Activated CD4-positive, alpha-beta T cell treated with anti-CD3 and anti-CD28 coated beads, Interleukin-2, amount 50 U/mL, for 4 hours (primary cell): ENCODE measurements around the gene NR2F1-AS1.

Experiments used
- DNase-seq, 2 experiments: peaks; one replicate each; pipeline ENCODE4 v3.0.0-alpha.2; 2020

NR2F1-AS1 gene

DNA sequence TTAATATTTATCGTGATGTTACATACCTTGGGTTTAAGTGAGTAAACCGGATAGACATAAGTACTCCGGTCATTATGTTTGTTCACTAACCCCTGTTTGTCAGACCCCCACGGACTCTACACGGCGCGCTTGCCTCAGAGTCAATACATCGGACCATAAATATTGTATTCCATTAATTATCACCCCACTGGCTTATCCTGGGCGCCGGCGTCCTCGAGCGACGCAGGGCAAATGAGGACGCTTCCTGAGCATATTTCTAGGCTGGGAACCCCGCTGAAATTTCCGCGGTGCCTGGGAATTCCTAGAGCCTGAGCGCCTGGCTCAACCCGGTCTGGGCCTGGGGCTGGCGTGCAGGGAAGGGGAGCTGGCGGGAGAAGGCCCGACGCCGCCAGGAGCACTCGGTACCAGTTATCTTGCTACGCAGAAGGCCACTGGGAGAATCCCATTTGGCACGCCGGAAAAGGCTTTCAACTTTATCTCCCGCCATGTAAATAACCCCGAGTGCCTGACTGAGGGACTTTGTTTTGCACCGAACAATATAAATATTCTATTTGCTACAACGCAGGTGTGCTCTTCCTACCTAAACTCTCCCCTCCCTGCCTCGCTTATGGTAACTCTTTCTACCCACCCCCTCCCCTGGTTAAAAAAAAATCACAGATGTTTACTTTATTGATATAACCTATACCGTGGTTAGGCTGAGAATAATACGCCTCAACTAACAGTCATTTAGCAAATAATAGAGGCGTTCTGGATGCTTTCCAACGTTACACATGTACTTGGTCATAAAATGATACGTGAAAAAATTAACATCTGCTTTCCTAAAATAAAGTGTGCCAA lies 21.4 kb upstream of the NR2F1-AS1 start:
- DNase-seq = no peak

- no peak for DNase-seq
Observed at GRCh38 chr5:93601802-93602155, 20.8 kb upstream of the NR2F1-AS1 start.

- no peak for DNase-seq
Observed at GRCh38 chr5:93601071-93601801, 20.2 kb upstream of the NR2F1-AS1 start.

DNA sequence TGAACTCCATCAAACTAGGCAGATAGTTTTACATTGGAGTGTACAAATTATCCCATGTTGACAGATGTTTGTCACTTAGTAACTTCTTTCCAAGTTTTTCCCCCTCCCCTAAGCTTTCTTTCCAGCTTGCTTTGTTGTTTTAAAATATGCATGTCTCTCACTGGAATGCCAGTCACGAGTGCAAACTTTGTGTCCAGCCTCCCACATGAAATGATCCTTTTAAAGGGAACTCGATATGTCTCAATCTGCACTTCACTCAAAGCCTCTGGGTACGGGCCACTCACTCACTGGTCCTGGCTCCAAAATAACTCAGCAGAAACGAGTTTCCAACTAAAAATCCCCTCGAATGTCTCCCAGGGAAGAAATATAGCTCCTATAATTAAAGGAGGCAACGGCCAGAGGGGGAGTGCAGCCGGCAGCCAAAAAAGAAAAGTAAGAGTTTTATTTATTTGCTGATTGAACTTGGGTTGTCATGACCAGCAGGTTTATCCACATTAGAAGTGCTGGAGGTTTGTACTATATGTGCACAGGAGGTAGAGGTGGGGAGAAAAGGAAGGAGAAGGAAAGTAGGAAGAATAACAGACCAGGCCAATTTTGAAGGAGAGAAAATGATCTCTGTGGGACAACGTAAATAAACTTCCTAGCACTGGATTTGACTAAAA lies 19.5 kb upstream of the NR2F1-AS1 start:
- DNase-seq = no peak

- DNase-seq = no peak
Observed at GRCh38 chr5:93599399-93600120, 18.5 kb upstream of the NR2F1-AS1 start.

GRCh38 chr5:93599001-93599379 lies 18.0 kb upstream of the NR2F1-AS1 start:
- DNase-seq = no peak

GRCh38 chr5:93598091-93599000 lies 17.3 kb upstream of the NR2F1-AS1 start:
- DNase-seq = no peak

DNA sequence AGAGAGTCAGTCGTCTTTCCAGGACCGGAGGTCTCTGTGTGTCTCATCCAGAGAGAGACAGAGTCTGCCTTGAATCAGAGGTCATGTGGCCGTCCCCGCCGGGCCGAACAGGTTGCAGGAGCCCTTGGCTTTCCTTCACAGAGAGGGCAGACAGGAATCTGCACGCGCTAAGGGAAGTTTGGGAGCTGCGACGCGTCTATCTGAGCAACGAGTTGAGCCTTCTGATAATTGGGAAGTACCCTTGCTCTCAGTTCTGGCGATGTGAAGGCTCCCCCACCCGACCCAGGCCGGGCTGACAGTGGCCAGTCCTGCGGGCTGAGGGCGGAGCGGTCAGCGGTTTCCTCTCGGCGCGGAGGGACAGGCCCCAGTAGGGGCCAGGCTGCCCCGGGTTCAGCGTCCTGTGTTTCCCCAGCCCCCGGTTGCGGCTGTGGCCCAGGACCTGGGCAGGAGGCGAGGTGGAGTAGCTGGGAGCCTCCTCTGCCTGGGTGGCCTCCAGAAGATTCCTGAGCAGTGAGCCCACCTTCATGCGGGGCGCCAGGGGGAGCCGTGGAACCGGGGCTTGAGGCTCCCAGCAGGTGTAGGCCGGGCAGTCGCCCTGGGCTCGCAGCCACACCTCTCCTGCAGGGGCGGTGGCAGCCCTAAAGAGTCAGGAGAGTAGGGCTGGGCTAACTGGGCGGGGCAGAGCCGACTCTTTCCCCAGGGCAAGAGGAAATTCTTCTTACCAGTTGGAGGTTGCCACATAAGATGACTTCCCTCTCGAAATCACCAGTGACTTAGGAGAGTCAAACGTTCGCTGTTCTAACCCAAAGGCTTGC lies 15.9 kb upstream of the NR2F1-AS1 start:
- DNase-seq = no peak

GRCh38 chr5:93596310-93596675 lies 15.3 kb upstream of the NR2F1-AS1 start:
- DNase-seq = no peak

- DNase-seq = no peak
Observed at GRCh38 chr5:93595420-93596147, 14.6 kb upstream of the NR2F1-AS1 start.

DNA sequence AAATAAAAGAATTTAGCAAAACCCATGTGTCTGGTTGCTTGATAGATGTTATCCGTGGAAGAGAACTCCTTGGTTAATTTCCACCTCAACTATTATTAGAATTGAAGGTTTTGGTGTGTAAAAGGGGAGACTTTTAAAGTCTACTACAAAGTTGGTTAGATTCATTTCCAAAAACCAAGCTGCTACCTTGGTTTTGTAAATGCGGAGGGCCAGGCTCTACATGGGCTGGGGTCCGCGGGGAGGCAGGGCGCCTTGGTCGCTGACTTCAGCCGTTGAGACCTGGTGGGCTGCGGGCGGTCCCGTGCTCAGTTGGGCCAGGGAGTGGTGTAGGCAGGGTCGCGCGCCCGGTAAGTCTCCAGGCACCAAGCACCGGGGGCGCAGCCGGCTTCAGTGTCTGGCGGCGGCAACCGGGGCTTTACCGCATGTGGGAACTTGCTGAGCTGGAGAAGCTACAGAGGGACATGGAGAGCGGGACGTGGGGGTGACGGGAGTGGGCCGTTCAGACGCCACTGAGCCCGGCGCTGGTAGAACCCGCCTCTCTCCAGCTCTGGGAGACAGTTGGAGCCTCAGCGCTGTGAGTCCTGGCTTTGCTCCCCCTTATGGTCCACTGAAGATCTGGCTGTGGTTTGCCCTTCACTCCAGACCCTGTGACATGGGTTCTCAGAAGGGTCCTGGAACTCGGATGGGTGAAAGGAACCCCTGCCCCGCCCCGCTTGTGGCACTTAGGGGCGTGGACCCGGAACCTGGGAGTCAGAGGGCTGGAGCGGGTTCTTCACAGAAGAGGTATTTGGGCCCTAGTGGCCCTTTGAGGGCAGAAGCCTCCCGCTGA lies 13.8 kb upstream of the NR2F1-AS1 start:
- DNase-seq = no peak

DNA sequence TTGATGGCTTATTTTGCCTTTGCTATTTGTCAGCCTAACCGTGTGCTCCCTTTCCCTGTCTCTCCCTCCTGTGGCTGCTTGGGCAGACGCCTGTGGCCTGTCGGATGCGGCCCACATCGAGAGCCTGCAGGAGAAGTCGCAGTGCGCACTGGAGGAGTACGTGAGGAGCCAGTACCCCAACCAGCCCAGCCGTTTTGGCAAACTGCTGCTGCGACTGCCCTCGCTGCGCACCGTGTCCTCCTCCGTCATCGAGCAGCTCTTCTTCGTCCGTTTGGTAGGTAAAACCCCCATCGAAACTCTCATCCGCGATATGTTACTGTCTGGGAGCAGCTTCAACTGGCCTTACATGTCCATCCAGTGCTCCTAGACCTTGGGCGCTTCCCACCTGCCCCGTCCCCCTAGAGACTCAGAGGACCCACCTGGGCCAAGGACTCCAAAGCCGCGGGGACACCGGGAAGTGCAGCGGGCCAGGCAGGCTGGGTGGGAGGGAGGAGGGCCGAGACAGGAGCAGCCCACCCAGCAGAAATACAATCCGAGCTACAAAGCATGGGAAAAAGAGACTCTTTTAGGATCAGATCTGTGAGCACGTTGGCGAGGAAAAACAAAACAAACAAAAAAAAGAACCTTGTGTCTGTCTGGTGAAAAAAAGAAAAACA lies 12.6 kb upstream of the NR2F1-AS1 start:
- DNase-seq = no peak

GRCh38 chr5:93592883-93593282 lies 11.9 kb upstream of the NR2F1-AS1 start:
- no peak for DNase-seq

DNA sequence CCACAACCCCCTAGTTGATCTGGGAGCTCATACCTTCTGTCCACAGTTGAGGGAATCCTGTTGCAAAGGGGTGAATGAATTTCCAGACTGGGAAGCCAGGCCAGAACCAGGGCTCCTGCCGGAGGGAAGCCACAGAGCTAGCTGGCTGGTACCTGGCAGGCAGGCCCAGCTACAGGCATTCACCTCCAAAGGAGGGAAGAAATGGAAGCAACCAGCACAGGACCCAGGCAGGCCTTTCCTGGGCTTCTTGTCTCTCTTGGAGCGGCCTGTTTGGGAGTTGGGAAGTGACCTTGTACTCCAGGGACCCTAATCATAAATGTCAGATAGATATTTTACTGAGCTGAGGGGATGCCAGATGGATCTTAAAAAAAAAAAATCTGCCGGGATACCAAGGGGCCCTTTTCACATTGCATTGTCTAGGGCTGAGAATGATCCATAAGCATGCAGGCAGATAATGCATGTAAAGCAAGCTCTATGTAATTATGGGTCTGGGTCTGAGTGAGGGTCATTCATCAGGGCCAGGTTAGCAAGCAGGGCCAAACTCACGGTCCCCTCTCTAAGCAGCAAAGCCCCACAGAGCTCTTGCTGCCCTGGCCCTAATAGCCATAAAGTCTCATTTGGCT lies 10.4 kb upstream of the NR2F1-AS1 start:
- no peak for DNase-seq

DNA sequence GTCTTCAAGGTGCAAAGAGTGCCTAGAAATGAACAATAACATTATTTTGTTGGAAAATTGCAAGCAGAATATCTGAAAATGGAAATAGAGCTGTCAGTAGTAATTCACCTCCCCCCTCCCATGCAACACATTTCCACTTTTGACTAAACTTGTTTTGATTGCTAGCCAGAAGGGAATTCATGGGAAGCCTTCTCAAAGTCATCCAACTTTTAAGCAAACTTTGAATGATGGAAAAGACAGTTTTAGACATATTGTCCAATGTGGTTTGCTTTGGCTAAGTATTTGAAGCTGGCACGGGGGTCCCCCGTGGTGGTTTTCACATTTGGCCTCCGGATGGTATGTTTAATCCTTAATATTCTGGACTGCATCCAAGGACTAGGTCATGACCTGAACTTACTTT lies 9.5 kb upstream of the NR2F1-AS1 start:
- no peak for DNase-seq

- no peak for DNase-seq
Observed at GRCh38 chr5:93589829-93590215, 8.8 kb upstream of the NR2F1-AS1 start.

GRCh38 chr5:93589152-93589828 lies 8.3 kb upstream of the NR2F1-AS1 start:
- no peak for DNase-seq
